Gastrocnemius medialis (tissue), 4 donors: ENCODE data around the gene NLRC5. TPM values are rescaled to one million over a fixed set of nuclear protein-coding genes. Genes with fewer than 3 reads are reported as not detected.
"Not testable (repeated sequence)": the region's sequence is repeated elsewhere in the genome, so short reads cannot be mapped to it uniquely, and the experiment has no call there.

Source experiments
- ATAC-seq, 2 donors: fragments of 150-250 bp; one replicate each; pipeline ENCODE4 v1.9.1; 2016
- DNase-seq, 2 donors: peaks; one replicate each; pipeline ENCODE4 v3.0.0-alpha.2; 2019
- H3K27ac ChIP-seq, 4 donors: fragments of 200-600 bp; sonication (generic); 1 replicate in 1 of 4; 2 replicates in 3 of 4; pipeline ENCODE4 v1.5.1; 2016 to 2018; ENCODE audit warnings: mild to moderate bottlenecking in 2 of 4, moderate library complexity in 1 of 4
- H3K27me3 ChIP-seq, 3 donors: fragments of 200-600 bp; sonication (generic) in 2 of 3; 1 replicate in 1 of 3; 2 replicates in 2 of 3; pipeline versions ENCODE4 v1.5.1 to v1.6.0; 2016 to 2019; ENCODE audit warnings: mild to moderate bottlenecking in 1 of 3, moderate library complexity in 1 of 3
- H3K36me3 ChIP-seq, 2 donors: fragments of 200-600 bp; sonication (generic) in 1 of 2; one replicate each; pipeline ENCODE4 v1.5.1; 2017 to 2018
- H3K4me1 ChIP-seq, 2 donors: fragments of 200-600 bp; sonication (generic) in 1 of 2; one replicate each; pipeline ENCODE4 v1.5.1; 2016 to 2017; ENCODE audit warnings: mild to moderate bottlenecking in 2 of 2
- H3K4me3 ChIP-seq, 4 donors: fragments of 200-600 bp; sonication (generic) in 3 of 4; 1 replicate in 1 of 4; 2 replicates in 3 of 4; pipeline ENCODE4 v1.5.1; 2016 to 2019; ENCODE audit warnings: mild to moderate bottlenecking in 2 of 4
- H3K9me3 ChIP-seq, 3 donors: fragments of 200-600 bp; sonication (generic) in 2 of 3; 1 replicate in 1 of 3; 2 replicates in 2 of 3; pipeline ENCODE4 v1.5.1; 2016 to 2019
- POLR2A ChIP-seq, 2 donors: fragments of 450-650 bp; IDR thresholded peaks; one replicate each; pipeline ENCODE4 v1.6.1; 2017; ENCODE audit warnings: antibody characterized with exemption in 2 of 2, mild to moderate bottlenecking in 2 of 2, moderate library complexity in 2 of 2
- in situ Hi-C, 4 donors: fragments of 200-750 bp; cut with MboI; loops; one replicate each; pipeline versions ENCODE4 v1.15.0 to v1.8.0; 2017; ENCODE audit warnings: low sequenced_read_pairs in 4 of 4
- intact Hi-C: fragments of 100-400 bp; cut with DNase I; formaldehyde crosslinking; loops from one replicate; pipeline ENCODE4 v1.15.1; 2023; ENCODE audit warnings: low total_unique reads
- total RNA-seq, 4 donors: library from RNA; depleted of rRNA; stranded (reverse); fragments of >200 nt; gene quantifications; one replicate each; pipeline versions ENCODE4 v1.1.0 to v1.2.3, GENCODE V29; 2016
- TF ChIP-seq, protein P1 (sequence below), 5 experiments: fragments of 450-650 bp in 3 of 5; fragments of 200-600 bp in 2 of 5; sonication (generic) in 2 of 5; IDR thresholded peaks in 4 of 5; conservative IDR thresholded peaks in 1 of 5; 1 replicate in 4 of 5; 2 replicates in 1 of 5; pipeline ENCODE4 v1.5.1; 2016 to 2019; ENCODE audit warnings: antibody characterized with exemption in 5 of 5, mild to moderate bottlenecking in 3 of 5, moderate library complexity in 3 of 5

The NLRC5 gene
- total RNA-seq, 4 donors from 2014 or later, result 2.5 to 9.4 (median 5.1) TPM

DNA sequence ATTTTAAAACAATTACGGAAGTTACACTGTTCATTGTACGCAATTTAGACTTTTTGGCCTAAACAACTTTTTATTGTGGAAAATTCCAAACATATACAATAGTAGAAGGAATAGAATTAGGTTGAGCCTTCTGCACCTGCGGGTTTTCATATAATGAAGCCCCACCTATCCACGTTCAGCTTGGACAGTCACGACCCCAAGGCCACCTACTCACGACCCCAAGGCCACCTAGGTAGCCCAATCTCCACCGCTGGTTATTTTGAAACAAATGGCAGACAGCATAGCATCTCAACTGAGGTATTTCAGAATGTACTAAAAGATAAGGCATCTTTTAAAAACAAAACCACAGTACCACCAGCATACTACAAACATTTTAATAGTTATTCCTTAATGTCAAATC is 631 bp downstream of the NLRC5 start:
- DNase-seq, result no peak
- no peaks in the 10 kb centered on the region for H3K9me3 ChIP-seq
- H3K27me3 ChIP-seq, result no peaks in the 10 kb centered on the region
- intact Hi-C loops (loop anchor here (5.0 kb wide), 2 partner anchors 58 to 307 kb away; partner anchors contain the start of gene HERPUD1), in situ Hi-C loops (no loop called here)
- H3K27ac ChIP-seq, result peak overlapping the region; percentile 78 to 86 (median 81)
- H3K4me1 ChIP-seq, result peaks cover 16 to 18% of the 10 kb centered on the region in 2 donors
- H3K36me3 ChIP-seq, result no peaks in the 10 kb centered on the region
- ATAC-seq, result no peak
- TF ChIP-seq, protein P1, sequence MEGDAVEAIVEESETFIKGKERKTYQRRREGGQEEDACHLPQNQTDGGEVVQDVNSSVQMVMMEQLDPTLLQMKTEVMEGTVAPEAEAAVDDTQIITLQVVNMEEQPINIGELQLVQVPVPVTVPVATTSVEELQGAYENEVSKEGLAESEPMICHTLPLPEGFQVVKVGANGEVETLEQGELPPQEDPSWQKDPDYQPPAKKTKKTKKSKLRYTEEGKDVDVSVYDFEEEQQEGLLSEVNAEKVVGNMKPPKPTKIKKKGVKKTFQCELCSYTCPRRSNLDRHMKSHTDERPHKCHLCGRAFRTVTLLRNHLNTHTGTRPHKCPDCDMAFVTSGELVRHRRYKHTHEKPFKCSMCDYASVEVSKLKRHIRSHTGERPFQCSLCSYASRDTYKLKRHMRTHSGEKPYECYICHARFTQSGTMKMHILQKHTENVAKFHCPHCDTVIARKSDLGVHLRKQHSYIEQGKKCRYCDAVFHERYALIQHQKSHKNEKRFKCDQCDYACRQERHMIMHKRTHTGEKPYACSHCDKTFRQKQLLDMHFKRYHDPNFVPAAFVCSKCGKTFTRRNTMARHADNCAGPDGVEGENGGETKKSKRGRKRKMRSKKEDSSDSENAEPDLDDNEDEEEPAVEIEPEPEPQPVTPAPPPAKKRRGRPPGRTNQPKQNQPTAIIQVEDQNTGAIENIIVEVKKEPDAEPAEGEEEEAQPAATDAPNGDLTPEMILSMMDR (IDR thresholded peaks at IDR 0.05 in 4 of 5, conservative IDR thresholded peaks at IDR 0.05 in 1 of 5), result no peak
- TF ChIP-seq POLR2A (IDR thresholded peaks at IDR 0.05), result no peak
- H3K4me3 ChIP-seq, result peak overlapping the region; percentile 78 to 92 (median 82)

DNA sequence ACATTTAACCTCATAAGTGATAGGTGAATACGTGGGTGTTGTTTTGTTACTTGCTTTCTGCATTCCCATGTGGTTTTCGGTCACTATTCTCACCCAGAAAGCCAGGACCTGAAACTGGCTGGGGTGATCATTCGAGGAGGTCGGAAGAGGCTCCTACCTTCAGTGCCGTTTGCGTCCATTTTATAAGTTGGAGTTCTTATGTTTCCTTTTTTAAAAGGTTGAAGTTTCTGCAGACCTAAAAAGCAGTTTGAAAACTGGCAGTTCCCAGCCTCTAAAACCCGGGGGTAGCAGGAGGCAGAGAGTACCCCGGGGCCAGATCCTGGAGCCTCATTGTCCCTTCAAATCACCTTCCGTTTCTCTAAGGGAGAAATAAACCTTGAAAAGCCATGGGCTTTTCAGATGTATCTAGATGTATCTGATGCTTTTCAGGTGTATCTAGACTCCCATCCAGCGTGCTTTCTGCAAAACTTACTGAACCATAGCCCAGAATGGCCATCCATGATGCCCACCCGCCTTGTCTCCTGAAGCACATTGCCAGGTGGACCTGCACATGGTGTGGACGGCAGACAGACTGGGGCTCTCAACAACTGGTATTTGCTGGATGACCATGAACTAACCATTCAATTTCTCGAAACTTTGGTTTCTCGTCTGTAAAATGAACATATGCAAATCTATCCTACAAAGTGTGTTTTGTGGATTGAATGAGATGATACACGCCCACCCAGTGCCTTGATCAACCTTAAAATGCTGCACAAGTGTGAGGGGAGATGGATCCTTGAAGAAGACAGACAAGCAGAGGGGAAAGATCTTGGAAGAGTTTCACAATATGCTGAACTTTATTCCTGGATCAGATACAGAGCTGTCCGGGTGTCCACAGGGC is 1.3 kb downstream of the NLRC5 start:
- Histone ChIP-seq H3K4me1 (peaks cover 12 to 16% of the 10 kb centered on the region in 2 donors), H3K9me3 (no peaks in the 10 kb centered on the region), H3K4me3 (peak overlapping the region; percentile 78 to 92 (median 82)), H3K27ac (peak overlapping the region; percentile 78 to 86 (median 81)), H3K36me3 (no peaks in the 10 kb centered on the region), H3K27me3 (no peaks in the 10 kb centered on the region)
- in situ Hi-C loops (no loop called here), intact Hi-C loops (no loop called here)
- DNase-seq, result no peak
- no peak for ATAC-seq
- TF ChIP-seq POLR2A (IDR thresholded peaks at IDR 0.05), result no peak
- TF ChIP-seq, protein P1 (IDR thresholded peaks at IDR 0.05 in 4 of 5, conservative IDR thresholded peaks at IDR 0.05 in 1 of 5), result no peak

GRCh38 chr16:56992431-56992830 is 3.1 kb downstream of the NLRC5 start:
- H3K27me3 ChIP-seq, in situ Hi-C loops, H3K9me3 ChIP-seq, H3K36me3 ChIP-seq, DNase-seq, intact Hi-C loops, ATAC-seq: not testable (repeated sequence)
- H3K4me1 ChIP-seq, result peaks cover 9 to 16% of the 10 kb centered on the region in 2 donors
- H3K27ac ChIP-seq, result peak overlapping the region; percentile 59 to 86 (median 80)
- peak overlapping the region in 1 of 4 donors; percentile 26 for H3K4me3 ChIP-seq

DNA sequence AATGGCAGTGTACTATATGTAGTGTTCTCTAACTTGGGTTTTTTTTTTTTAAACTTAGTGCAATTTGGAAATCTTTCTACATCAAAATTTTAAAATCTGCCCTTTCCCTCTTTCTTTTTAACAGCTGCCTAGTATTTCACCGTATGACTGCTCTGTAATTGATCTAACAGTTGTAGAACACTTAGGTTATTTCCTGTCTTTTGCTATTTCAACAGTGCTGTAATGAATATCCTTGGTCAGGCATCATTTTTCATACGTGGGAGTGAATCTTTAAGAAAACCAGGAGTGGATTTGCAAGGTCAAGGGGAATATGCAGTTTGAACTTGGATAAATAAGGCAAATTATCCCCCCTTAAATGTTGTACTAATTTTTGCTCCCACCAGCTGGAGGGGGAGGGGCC is 3.8 kb downstream of the NLRC5 start:
- H3K4me1 ChIP-seq, result peaks cover 9 to 16% of the 10 kb centered on the region in 2 donors
- ATAC-seq (no peak), DNase-seq (no peak)
- TF ChIP-seq, protein P1 (IDR thresholded peaks at IDR 0.05 in 4 of 5, conservative IDR thresholded peaks at IDR 0.05 in 1 of 5), result no peak
- TF ChIP-seq POLR2A (IDR thresholded peaks at IDR 0.05), result no peak
- intact Hi-C loops (no loop called here), in situ Hi-C loops (no loop called here)
- H3K4me3 ChIP-seq, result no peak overlapping the region
- H3K36me3 ChIP-seq, result no peaks in the 10 kb centered on the region
- peak overlapping the region in 1 of 4 donors; percentile 8 for H3K27ac ChIP-seq
- H3K9me3 ChIP-seq, result no peaks in the 10 kb centered on the region
- no peaks in the 10 kb centered on the region for H3K27me3 ChIP-seq

DNA sequence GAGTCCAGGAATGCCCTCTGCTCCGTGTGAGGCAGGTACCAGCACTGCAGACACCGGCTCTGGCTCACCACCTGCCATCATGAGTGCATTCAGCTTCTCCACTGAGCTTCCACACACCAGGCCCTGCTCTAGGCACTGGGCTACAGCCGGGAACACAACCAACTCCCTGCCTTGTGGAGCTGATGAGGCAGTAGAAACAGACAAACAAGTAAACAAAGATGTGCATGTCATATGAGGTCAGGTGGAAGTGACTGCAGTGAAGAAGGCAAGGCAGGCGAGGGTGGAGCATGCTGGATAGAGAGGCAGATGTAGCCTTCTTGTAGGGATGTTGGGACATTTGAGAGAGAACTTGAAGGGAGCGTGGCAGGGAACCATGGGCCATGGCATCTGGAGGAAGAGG is 5.0 kb downstream of the NLRC5 start:
- Histone ChIP-seq H3K4me3 (no peak overlapping the region), H3K27me3 (no peaks in the 10 kb centered on the region), H3K4me1 (peaks cover 9 to 11% of the 10 kb centered on the region in 2 donors), H3K36me3 (no peaks in the 10 kb centered on the region), H3K9me3 (no peaks in the 10 kb centered on the region), H3K27ac (peak overlapping the region in 2 of 4 donors; percentile 7 to 23)
- DNase-seq (no peak), ATAC-seq (no peak)
- in situ Hi-C loops (no loop called here), intact Hi-C loops (no loop called here)
- no peak for TF ChIP-seq POLR2A (IDR thresholded peaks at IDR 0.05)
- TF ChIP-seq, protein P1 (IDR thresholded peaks at IDR 0.05 in 4 of 5, conservative IDR thresholded peaks at IDR 0.05 in 1 of 5), result no peak
